K562 (cell line): Measurements from ENCODE around the gene SPINT1. TPM values are rescaled to one million over a fixed set of nuclear protein-coding genes. Genes with fewer than 3 reads are reported as not detected.
A peak's percentile ranks its signal among the peaks of the same experiment; 100 is the strongest.

ENCODE experiments used
- LEF1 ChIP-seq: fragments of 450-650 bp; IDR thresholded peaks from 2 replicates; pipeline ENCODE4 v1.6.1; 2016; ENCODE audit warnings: mild to moderate bottlenecking
- polyA plus RNA-seq, 8 experiments: library from polyadenylated mRNA; depleted of rRNA in 4 of 8; stranded (reverse) in 5 of 8; unstranded in 3 of 8; fragments of >200 nt; fragmentation: Nextera tagmentation in 2 of 8; fragmentation: Illumina TruSeq in 1 of 8; extraction: Ambion mirVana in 2 of 8; extraction: Trizol in 1 of 8; gene quantifications; 2 replicates each; pipeline versions ENCODE4 v1.2.1 to v1.2.3, GENCODE V29; 2011 to 2014; ENCODE audit warnings: inconsistent platforms in 1 of 8, missing spikeins in 1 of 8
- total RNA-seq, 7 experiments: library from RNA; depleted of rRNA in 6 of 7; stranded (reverse); fragments of >200 nt in 6 of 7; fragmentation: Illumina TruSeq in 2 of 7; extraction: Trizol in 2 of 7; gene quantifications; 2 replicates each; pipeline versions ENCODE4 v1.2.1 to v1.2.3, GENCODE V29; 2011 to 2021; ENCODE audit warnings: low replicate concordance in 1 of 7
- TF ChIP-seq, protein P1 (sequence below): fragments of 450-650 bp; IDR thresholded peaks from 2 replicates; pipeline ENCODE4 v1.6.1; 2016; ENCODE audit warnings: mild to moderate bottlenecking, moderate library complexity

The SPINT1 gene
- total and polyA plus RNA-seq, 9 of the 15 experiments (the other 6 are each of a cell fraction or from before 2014, with no cell fraction given), result 0.78 to 4.5 (median 1.5) TPM

GRCh38 chr15:40806672-40807027 is 37.2 kb upstream of the SPINT1 start (continued):
- TF ChIP-seq, protein P1, sequence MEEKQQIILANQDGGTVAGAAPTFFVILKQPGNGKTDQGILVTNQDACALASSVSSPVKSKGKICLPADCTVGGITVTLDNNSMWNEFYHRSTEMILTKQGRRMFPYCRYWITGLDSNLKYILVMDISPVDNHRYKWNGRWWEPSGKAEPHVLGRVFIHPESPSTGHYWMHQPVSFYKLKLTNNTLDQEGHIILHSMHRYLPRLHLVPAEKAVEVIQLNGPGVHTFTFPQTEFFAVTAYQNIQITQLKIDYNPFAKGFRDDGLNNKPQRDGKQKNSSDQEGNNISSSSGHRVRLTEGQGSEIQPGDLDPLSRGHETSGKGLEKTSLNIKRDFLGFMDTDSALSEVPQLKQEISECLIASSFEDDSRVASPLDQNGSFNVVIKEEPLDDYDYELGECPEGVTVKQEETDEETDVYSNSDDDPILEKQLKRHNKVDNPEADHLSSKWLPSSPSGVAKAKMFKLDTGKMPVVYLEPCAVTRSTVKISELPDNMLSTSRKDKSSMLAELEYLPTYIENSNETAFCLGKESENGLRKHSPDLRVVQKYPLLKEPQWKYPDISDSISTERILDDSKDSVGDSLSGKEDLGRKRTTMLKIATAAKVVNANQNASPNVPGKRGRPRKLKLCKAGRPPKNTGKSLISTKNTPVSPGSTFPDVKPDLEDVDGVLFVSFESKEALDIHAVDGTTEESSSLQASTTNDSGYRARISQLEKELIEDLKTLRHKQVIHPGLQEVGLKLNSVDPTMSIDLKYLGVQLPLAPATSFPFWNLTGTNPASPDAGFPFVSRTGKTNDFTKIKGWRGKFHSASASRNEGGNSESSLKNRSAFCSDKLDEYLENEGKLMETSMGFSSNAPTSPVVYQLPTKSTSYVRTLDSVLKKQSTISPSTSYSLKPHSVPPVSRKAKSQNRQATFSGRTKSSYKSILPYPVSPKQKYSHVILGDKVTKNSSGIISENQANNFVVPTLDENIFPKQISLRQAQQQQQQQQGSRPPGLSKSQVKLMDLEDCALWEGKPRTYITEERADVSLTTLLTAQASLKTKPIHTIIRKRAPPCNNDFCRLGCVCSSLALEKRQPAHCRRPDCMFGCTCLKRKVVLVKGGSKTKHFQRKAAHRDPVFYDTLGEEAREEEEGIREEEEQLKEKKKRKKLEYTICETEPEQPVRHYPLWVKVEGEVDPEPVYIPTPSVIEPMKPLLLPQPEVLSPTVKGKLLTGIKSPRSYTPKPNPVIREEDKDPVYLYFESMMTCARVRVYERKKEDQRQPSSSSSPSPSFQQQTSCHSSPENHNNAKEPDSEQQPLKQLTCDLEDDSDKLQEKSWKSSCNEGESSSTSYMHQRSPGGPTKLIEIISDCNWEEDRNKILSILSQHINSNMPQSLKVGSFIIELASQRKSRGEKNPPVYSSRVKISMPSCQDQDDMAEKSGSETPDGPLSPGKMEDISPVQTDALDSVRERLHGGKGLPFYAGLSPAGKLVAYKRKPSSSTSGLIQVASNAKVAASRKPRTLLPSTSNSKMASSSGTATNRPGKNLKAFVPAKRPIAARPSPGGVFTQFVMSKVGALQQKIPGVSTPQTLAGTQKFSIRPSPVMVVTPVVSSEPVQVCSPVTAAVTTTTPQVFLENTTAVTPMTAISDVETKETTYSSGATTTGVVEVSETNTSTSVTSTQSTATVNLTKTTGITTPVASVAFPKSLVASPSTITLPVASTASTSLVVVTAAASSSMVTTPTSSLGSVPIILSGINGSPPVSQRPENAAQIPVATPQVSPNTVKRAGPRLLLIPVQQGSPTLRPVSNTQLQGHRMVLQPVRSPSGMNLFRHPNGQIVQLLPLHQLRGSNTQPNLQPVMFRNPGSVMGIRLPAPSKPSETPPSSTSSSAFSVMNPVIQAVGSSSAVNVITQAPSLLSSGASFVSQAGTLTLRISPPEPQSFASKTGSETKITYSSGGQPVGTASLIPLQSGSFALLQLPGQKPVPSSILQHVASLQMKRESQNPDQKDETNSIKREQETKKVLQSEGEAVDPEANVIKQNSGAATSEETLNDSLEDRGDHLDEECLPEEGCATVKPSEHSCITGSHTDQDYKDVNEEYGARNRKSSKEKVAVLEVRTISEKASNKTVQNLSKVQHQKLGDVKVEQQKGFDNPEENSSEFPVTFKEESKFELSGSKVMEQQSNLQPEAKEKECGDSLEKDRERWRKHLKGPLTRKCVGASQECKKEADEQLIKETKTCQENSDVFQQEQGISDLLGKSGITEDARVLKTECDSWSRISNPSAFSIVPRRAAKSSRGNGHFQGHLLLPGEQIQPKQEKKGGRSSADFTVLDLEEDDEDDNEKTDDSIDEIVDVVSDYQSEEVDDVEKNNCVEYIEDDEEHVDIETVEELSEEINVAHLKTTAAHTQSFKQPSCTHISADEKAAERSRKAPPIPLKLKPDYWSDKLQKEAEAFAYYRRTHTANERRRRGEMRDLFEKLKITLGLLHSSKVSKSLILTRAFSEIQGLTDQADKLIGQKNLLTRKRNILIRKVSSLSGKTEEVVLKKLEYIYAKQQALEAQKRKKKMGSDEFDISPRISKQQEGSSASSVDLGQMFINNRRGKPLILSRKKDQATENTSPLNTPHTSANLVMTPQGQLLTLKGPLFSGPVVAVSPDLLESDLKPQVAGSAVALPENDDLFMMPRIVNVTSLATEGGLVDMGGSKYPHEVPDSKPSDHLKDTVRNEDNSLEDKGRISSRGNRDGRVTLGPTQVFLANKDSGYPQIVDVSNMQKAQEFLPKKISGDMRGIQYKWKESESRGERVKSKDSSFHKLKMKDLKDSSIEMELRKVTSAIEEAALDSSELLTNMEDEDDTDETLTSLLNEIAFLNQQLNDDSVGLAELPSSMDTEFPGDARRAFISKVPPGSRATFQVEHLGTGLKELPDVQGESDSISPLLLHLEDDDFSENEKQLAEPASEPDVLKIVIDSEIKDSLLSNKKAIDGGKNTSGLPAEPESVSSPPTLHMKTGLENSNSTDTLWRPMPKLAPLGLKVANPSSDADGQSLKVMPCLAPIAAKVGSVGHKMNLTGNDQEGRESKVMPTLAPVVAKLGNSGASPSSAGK, result peak; percentile 80; the same call in 1 of the 2 replicates
- 0 out of 2 replicates have a peak, but pooled peaks have one; percentile 20 for TF ChIP-seq LEF1
